ENCODE measurements around the gene CPNE2. TPM values are rescaled to one million over a fixed set of nuclear protein-coding genes. Genes with fewer than 3 reads are reported as not detected.

The CPNE2 gene
- total RNA-seq, 1 donor from 2014 or later = 145 TPM

DNA sequence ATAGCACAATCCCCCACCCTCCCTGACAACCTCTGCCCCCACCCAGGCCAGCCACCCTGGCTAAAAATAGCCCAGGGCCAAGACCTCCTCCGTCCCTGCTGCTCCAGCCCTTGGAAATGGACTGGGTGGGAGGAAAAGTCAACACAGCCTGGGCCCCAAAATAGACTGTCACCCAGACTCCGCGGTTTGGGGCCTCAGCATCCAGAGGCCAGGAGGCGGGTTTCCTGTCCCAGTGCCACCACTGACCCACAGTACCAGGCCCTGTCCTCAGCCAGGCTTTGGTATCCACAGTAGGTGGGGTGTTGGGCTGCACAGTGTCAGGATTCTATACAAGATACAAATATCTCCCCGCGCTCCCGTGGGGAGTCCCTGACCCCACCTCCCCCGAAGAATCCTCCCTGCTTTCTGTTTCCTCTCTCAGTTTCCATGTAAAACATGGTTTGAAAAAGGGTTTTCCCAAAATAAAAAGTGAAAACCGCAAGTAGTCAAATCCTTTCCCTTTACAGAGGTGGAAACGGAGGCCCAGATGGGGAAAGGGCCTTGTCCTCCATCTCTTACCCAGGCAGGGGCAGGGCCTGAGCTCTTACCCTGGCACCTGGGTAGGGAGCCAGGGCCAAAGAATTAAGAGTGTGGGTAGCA lies 20.1 kb downstream of the CPNE2 start:
- no peak overlapping the region for H3K4me3 Mint-ChIP-seq (ENCODE audit: unreplicated experiment)
- TF ChIP-seq, protein P1, sequence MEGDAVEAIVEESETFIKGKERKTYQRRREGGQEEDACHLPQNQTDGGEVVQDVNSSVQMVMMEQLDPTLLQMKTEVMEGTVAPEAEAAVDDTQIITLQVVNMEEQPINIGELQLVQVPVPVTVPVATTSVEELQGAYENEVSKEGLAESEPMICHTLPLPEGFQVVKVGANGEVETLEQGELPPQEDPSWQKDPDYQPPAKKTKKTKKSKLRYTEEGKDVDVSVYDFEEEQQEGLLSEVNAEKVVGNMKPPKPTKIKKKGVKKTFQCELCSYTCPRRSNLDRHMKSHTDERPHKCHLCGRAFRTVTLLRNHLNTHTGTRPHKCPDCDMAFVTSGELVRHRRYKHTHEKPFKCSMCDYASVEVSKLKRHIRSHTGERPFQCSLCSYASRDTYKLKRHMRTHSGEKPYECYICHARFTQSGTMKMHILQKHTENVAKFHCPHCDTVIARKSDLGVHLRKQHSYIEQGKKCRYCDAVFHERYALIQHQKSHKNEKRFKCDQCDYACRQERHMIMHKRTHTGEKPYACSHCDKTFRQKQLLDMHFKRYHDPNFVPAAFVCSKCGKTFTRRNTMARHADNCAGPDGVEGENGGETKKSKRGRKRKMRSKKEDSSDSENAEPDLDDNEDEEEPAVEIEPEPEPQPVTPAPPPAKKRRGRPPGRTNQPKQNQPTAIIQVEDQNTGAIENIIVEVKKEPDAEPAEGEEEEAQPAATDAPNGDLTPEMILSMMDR (IDR thresholded peaks at IDR 0.05; ENCODE audit: unreplicated experiment) = no peak
- peaks cover 3% of the 10 kb centered on the region for H3K4me1 Mint-ChIP-seq (ENCODE audit: unreplicated experiment)
- no peak for DNase-seq (ENCODE audit: low spot score)
- H3K27ac Mint-ChIP-seq (ENCODE audit: unreplicated experiment) = no peak overlapping the region
- no peaks in the 10 kb centered on the region for H3K9me3 Mint-ChIP-seq (ENCODE audit: unreplicated experiment)
- peaks cover 14% of the 10 kb centered on the region for H3K36me3 Mint-ChIP-seq (ENCODE audit: low read depth, unreplicated experiment)
- peaks cover 4% of the 10 kb centered on the region for H3K27me3 Mint-ChIP-seq (ENCODE audit: unreplicated experiment)

GRCh38 chr16:57113042-57113453 lies 20.7 kb downstream of the CPNE2 start:
- Mint-ChIP-seq H3K4me3 (ENCODE audit: unreplicated experiment) (no peak overlapping the region), H3K27me3 (ENCODE audit: unreplicated experiment) (peaks cover 3% of the 10 kb centered on the region), H3K36me3 (ENCODE audit: low read depth, unreplicated experiment) (peaks cover 15% of the 10 kb centered on the region), H3K4me1 (ENCODE audit: unreplicated experiment) (peaks cover 3% of the 10 kb centered on the region), H3K9me3 (ENCODE audit: unreplicated experiment) (no peaks in the 10 kb centered on the region), H3K27ac (ENCODE audit: unreplicated experiment) (no peak overlapping the region)
- DNase-seq (ENCODE audit: low spot score) = no peak
- TF ChIP-seq, protein P1 (IDR thresholded peaks at IDR 0.05; ENCODE audit: unreplicated experiment) = no peak

- Mint-ChIP-seq H3K4me3 (ENCODE audit: unreplicated experiment) (no peak overlapping the region), H3K36me3 (ENCODE audit: low read depth, unreplicated experiment) (peaks cover 16% of the 10 kb centered on the region), H3K27ac (ENCODE audit: unreplicated experiment) (no peak overlapping the region), H3K4me1 (ENCODE audit: unreplicated experiment) (no peaks in the 10 kb centered on the region), H3K9me3 (ENCODE audit: unreplicated experiment) (no peaks in the 10 kb centered on the region), H3K27me3 (ENCODE audit: unreplicated experiment) (peaks cover 5% of the 10 kb centered on the region)
- DNase-seq (ENCODE audit: low spot score) = no peak
- TF ChIP-seq, protein P1 (IDR thresholded peaks at IDR 0.05; ENCODE audit: unreplicated experiment) = no peak
Observed at GRCh38 chr16:57113664-57114063, 21.3 kb downstream of the CPNE2 start.

- Mint-ChIP-seq H3K4me3 (ENCODE audit: unreplicated experiment) (no peak overlapping the region), H3K36me3 (ENCODE audit: low read depth, unreplicated experiment) (peaks cover 16% of the 10 kb centered on the region), H3K27ac (ENCODE audit: unreplicated experiment) (no peak overlapping the region), H3K27me3 (ENCODE audit: unreplicated experiment) (peaks cover 5% of the 10 kb centered on the region), H3K9me3 (ENCODE audit: unreplicated experiment) (no peaks in the 10 kb centered on the region), H3K4me1 (ENCODE audit: unreplicated experiment) (no peaks in the 10 kb centered on the region)
- TF ChIP-seq, protein P1 (IDR thresholded peaks at IDR 0.05; ENCODE audit: unreplicated experiment) = no peak
- no peak for DNase-seq (ENCODE audit: low spot score)
Observed at GRCh38 chr16:57115168-57115513, 22.8 kb downstream of the CPNE2 start.

- no peak for DNase-seq (ENCODE audit: low spot score)
Observed at GRCh38 chr16:57115514-57116182, 23.3 kb downstream of the CPNE2 start.

More at GRCh38 chr16:57115514-57116182, 23.3 kb downstream of the CPNE2 start:
- peaks cover 16% of the 10 kb centered on the region for H3K36me3 Mint-ChIP-seq (ENCODE audit: low read depth, unreplicated experiment)
- no peaks in the 10 kb centered on the region for H3K4me1 Mint-ChIP-seq (ENCODE audit: unreplicated experiment)
- peak overlapping the region; percentile 15 for H3K4me3 Mint-ChIP-seq (ENCODE audit: unreplicated experiment)
- H3K27ac Mint-ChIP-seq (ENCODE audit: unreplicated experiment) = no peak overlapping the region
- peaks cover 5% of the 10 kb centered on the region for H3K27me3 Mint-ChIP-seq (ENCODE audit: unreplicated experiment)
- TF ChIP-seq, protein P1 (IDR thresholded peaks at IDR 0.05; ENCODE audit: unreplicated experiment) = no peak
- no peaks in the 10 kb centered on the region for H3K9me3 Mint-ChIP-seq (ENCODE audit: unreplicated experiment)
